Nephron (organoid): ENCODE data around the gene ARL2BP.

Source experiments
- H3K27ac Mint-ChIP-seq, 3 experiments: 2 replicates each; pipeline ENCODE4 v1.8.0; 2020; ENCODE audit warnings: mixed read lengths in 3 of 3, mild to moderate bottlenecking in 2 of 3, moderate library complexity in 1 of 3
- H3K27me3 Mint-ChIP-seq: 2 replicates; pipeline ENCODE4 v1.8.0; 2021; ENCODE audit warnings: low read depth, mild to moderate bottlenecking, moderate library complexity, mixed read lengths
- H3K36me3 Mint-ChIP-seq: 2 replicates; pipeline ENCODE4 v1.8.0; 2020; ENCODE audit warnings: low read depth, mixed read lengths
- H3K4me1 Mint-ChIP-seq: 2 replicates; pipeline ENCODE4 v1.8.0; 2020; ENCODE audit warnings: mixed read lengths
- H3K4me3 Mint-ChIP-seq, 3 experiments: 2 replicates each; pipeline ENCODE4 v1.8.0; 2020; ENCODE audit warnings: mild to moderate bottlenecking in 3 of 3, mixed read lengths in 3 of 3, moderate library complexity in 2 of 3
- H3K9me3 Mint-ChIP-seq: 2 replicates; pipeline ENCODE4 v1.8.0; 2020; ENCODE audit warnings: mixed read lengths
- CTCF ChIP-seq, 3 experiments: fragments of 200-600 bp; sonication (generic); IDR thresholded peaks; one replicate each; pipeline ENCODE4 v1.5.0; 2021; ENCODE audit warnings: antibody characterized with exemption in 3 of 3; ENCODE audit not compliant: unreplicated experiment in 3 of 3

The ARL2BP gene

GRCh38 chr16:57223057-57223456 lies 22.0 kb upstream of the ARL2BP start:
- Mint-ChIP-seq H3K4me1 (peaks cover 9% of the 10 kb centered on the region), H3K27me3 (no peaks in the 10 kb centered on the region), H3K27ac (no peak overlapping the region), H3K4me3 (no peak overlapping the region), H3K36me3 (peaks cover 82% of the 10 kb centered on the region), H3K9me3 (peaks cover 16% of the 10 kb centered on the region)
- TF ChIP-seq CTCF (IDR thresholded peaks at IDR 0.05; ENCODE audit: unreplicated experiment in 3 of 3): no peak

- peaks cover 5% of the 10 kb centered on the region for H3K9me3 Mint-ChIP-seq
- H3K36me3 Mint-ChIP-seq: peaks cover 70% of the 10 kb centered on the region
- H3K4me3 Mint-ChIP-seq: no peak overlapping the region
- H3K27ac Mint-ChIP-seq: no peak overlapping the region
- TF ChIP-seq CTCF (IDR thresholded peaks at IDR 0.05; ENCODE audit: unreplicated experiment in 3 of 3): no peak
- H3K27me3 Mint-ChIP-seq: no peaks in the 10 kb centered on the region
- peaks cover 9% of the 10 kb centered on the region for H3K4me1 Mint-ChIP-seq
These were observed 20.3 kb upstream of the ARL2BP start for GRCh38 chr16:57224651-57225335.

- Mint-ChIP-seq H3K9me3 (no peaks in the 10 kb centered on the region), H3K27ac (no peak overlapping the region), H3K4me3 (no peak overlapping the region), H3K36me3 (peaks cover 69% of the 10 kb centered on the region), H3K4me1 (peaks cover 17% of the 10 kb centered on the region), H3K27me3 (no peaks in the 10 kb centered on the region)
- TF ChIP-seq CTCF (IDR thresholded peaks at IDR 0.05; ENCODE audit: unreplicated experiment in 3 of 3): no peak
These were observed 19.1 kb upstream of the ARL2BP start for GRCh38 chr16:57225978-57226377.

- Mint-ChIP-seq H3K4me3 (no peak overlapping the region), H3K4me1 (peaks cover 26% of the 10 kb centered on the region)
These were observed 18.1 kb upstream of the ARL2BP start for GRCh38 chr16:57226701-57227621.

GRCh38 chr16:57229079-57229478 lies 16.0 kb upstream of the ARL2BP start:
- no peaks in the 10 kb centered on the region for H3K9me3 Mint-ChIP-seq
- peaks cover 68% of the 10 kb centered on the region for H3K36me3 Mint-ChIP-seq
- no peaks in the 10 kb centered on the region for H3K27me3 Mint-ChIP-seq
- H3K27ac Mint-ChIP-seq: no peak overlapping the region
- TF ChIP-seq CTCF (IDR thresholded peaks at IDR 0.05; ENCODE audit: unreplicated experiment in 3 of 3): no peak
- H3K4me1 Mint-ChIP-seq: peaks cover 38% of the 10 kb centered on the region
- H3K4me3 Mint-ChIP-seq: no peak overlapping the region

More at GRCh38 chr16:57226701-57227621, 18.1 kb upstream of the ARL2BP start:
- peaks cover 72% of the 10 kb centered on the region for H3K36me3 Mint-ChIP-seq
- H3K27me3 Mint-ChIP-seq: no peaks in the 10 kb centered on the region
- TF ChIP-seq CTCF (IDR thresholded peaks at IDR 0.05; ENCODE audit: unreplicated experiment in 3 of 3): no peak
- peak overlapping the region; percentile 48 to 73 (median 50) for H3K27ac Mint-ChIP-seq
- H3K9me3 Mint-ChIP-seq: no peaks in the 10 kb centered on the region
